ENCODE data around the gene SMYD5.

GRCh38 chr2:73263540-73264331 is 49.7 kb downstream of the SMYD5 start:
- TF ChIP-seq SUZ12 (IDR thresholded peaks at IDR 0.05; ENCODE audit: extremely low read depth, insufficient read depth, insufficient read length) (no peak), YY1 (IDR thresholded peaks at IDR 0.05; ENCODE audit: insufficient read depth, insufficient read length) (no peak), ZNF274 (IDR thresholded peaks at IDR 0.05; ENCODE audit: low read depth, low read length) (no peak)

All from NT2/D1 (cell line).